Progenitor cell of endocrine pancreas (in vitro differentiated cells): ENCODE measurements around the gene SLC18A3. TPM values are rescaled to one million over a fixed set of nuclear protein-coding genes. Genes with fewer than 3 reads are reported as not detected.

ENCODE experiments used
- DNase-seq: peaks from one replicate; pipeline ENCODE4 v3.0.0; 2021; ENCODE audit warnings: low spot score; ENCODE audit not compliant: unreplicated experiment
- H3K27ac Mint-ChIP-seq: 2 replicates; pipeline ENCODE4 v1.8.0; 2021; ENCODE audit warnings: mild to moderate bottlenecking, moderate library complexity, mixed read lengths
- H3K27me3 Mint-ChIP-seq: 2 replicates; pipeline ENCODE4 v1.8.0; 2021; ENCODE audit warnings: mixed read lengths
- H3K36me3 Mint-ChIP-seq: 2 replicates; pipeline ENCODE4 v1.8.0; 2022; ENCODE audit warnings: mixed read lengths; ENCODE audit not compliant: insufficient read depth
- H3K4me1 Mint-ChIP-seq: 2 replicates; pipeline ENCODE4 v1.8.0; 2021; ENCODE audit warnings: low read depth, mixed read lengths
- H3K4me3 Mint-ChIP-seq: 2 replicates; pipeline ENCODE4 v1.8.0; 2021; ENCODE audit warnings: low read depth, mild to moderate bottlenecking, moderate library complexity, mixed read lengths
- H3K9me3 Mint-ChIP-seq: 2 replicates; pipeline ENCODE4 v1.8.0; 2021; ENCODE audit warnings: low read depth, mixed read lengths
- total RNA-seq: library from RNA; stranded (reverse); gene quantifications from 2 replicates; pipeline ENCODE4 v1.2.1, GENCODE V29; 2021
- TF ChIP-seq, protein P1 (sequence below): fragments of 200-600 bp; sonication (generic); IDR thresholded peaks from one replicate; pipeline ENCODE4 v1.5.0; 2021; ENCODE audit warnings: antibody characterized with exemption, mild to moderate bottlenecking; ENCODE audit not compliant: unreplicated experiment

The SLC18A3 gene
- total RNA-seq, 1 donor from 2014 or later = not detected

GRCh38 chr10:49592726-49593563 is 17.2 kb upstream of the SLC18A3 start:
- TF ChIP-seq, protein P1, sequence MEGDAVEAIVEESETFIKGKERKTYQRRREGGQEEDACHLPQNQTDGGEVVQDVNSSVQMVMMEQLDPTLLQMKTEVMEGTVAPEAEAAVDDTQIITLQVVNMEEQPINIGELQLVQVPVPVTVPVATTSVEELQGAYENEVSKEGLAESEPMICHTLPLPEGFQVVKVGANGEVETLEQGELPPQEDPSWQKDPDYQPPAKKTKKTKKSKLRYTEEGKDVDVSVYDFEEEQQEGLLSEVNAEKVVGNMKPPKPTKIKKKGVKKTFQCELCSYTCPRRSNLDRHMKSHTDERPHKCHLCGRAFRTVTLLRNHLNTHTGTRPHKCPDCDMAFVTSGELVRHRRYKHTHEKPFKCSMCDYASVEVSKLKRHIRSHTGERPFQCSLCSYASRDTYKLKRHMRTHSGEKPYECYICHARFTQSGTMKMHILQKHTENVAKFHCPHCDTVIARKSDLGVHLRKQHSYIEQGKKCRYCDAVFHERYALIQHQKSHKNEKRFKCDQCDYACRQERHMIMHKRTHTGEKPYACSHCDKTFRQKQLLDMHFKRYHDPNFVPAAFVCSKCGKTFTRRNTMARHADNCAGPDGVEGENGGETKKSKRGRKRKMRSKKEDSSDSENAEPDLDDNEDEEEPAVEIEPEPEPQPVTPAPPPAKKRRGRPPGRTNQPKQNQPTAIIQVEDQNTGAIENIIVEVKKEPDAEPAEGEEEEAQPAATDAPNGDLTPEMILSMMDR = peak; percentile 91
- H3K27me3 Mint-ChIP-seq = peaks cover 38% of the 10 kb centered on the region
- no peak overlapping the region for H3K27ac Mint-ChIP-seq
- no peaks in the 10 kb centered on the region for H3K36me3 Mint-ChIP-seq
- H3K4me1 Mint-ChIP-seq = no peaks in the 10 kb centered on the region
- H3K9me3 Mint-ChIP-seq = no peaks in the 10 kb centered on the region
- peak; percentile 56 for DNase-seq
- H3K4me3 Mint-ChIP-seq = no peak overlapping the region

GRCh38 chr10:49593564-49593875 is 16.6 kb upstream of the SLC18A3 start:
- H3K36me3 Mint-ChIP-seq = no peaks in the 10 kb centered on the region
- H3K4me1 Mint-ChIP-seq = no peaks in the 10 kb centered on the region
- no peak overlapping the region for H3K27ac Mint-ChIP-seq
- peaks cover 40% of the 10 kb centered on the region for H3K27me3 Mint-ChIP-seq
- H3K9me3 Mint-ChIP-seq = no peaks in the 10 kb centered on the region
- no peak overlapping the region for H3K4me3 Mint-ChIP-seq
- DNase-seq = no peak
- TF ChIP-seq, protein P1 = no peak

DNA sequence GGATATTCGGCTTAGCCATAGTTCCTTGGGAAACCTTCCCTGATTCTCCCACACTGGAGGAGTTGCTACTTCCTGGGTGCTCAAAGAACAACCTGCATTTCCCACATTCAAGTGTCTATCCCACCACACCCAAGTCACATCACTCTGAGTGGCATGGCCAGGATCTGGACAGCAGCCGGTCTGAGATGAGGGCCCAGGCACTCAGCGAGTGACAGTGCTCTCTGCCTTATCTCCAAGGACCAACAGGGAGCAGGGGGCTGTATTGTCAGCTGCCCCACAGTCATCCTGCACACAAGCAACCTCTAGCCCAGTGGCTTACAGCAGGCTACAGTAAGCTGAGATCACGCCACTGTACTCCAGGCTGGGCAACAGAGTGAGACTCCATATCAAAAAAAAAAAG is 16.1 kb upstream of the SLC18A3 start:
- Mint-ChIP-seq H3K36me3 (no peaks in the 10 kb centered on the region), H3K27me3 (peaks cover 40% of the 10 kb centered on the region), H3K27ac (no peak overlapping the region), H3K4me1 (no peaks in the 10 kb centered on the region), H3K4me3 (no peak overlapping the region), H3K9me3 (no peaks in the 10 kb centered on the region)
- TF ChIP-seq, protein P1 = no peak
- DNase-seq = no peak

GRCh38 chr10:49594594-49594993 is 15.5 kb upstream of the SLC18A3 start:
- Mint-ChIP-seq H3K9me3 (no peaks in the 10 kb centered on the region), H3K4me3 (no peak overlapping the region), H3K27me3 (peaks cover 43% of the 10 kb centered on the region), H3K4me1 (no peaks in the 10 kb centered on the region), H3K27ac (no peak overlapping the region), H3K36me3 (no peaks in the 10 kb centered on the region)
- TF ChIP-seq, protein P1 = peak; percentile 87
- no peak for DNase-seq

GRCh38 chr10:49595003-49595712 is 15.0 kb upstream of the SLC18A3 start:
- Mint-ChIP-seq H3K36me3 (no peaks in the 10 kb centered on the region), H3K27ac (no peak overlapping the region), H3K4me1 (no peaks in the 10 kb centered on the region), H3K27me3 (peaks cover 47% of the 10 kb centered on the region), H3K4me3 (no peak overlapping the region), H3K9me3 (no peaks in the 10 kb centered on the region)
- TF ChIP-seq, protein P1 = no peak
- DNase-seq = no peak
